ENCODE data around the gene ARRDC1. TPM values are rescaled to one million over a fixed set of nuclear protein-coding genes. Genes with fewer than 3 reads are reported as not detected.

Gene ARRDC1
- total RNA-seq, 2 donors from 2014 or later = 54.8 to 83.8 TPM

DNA sequence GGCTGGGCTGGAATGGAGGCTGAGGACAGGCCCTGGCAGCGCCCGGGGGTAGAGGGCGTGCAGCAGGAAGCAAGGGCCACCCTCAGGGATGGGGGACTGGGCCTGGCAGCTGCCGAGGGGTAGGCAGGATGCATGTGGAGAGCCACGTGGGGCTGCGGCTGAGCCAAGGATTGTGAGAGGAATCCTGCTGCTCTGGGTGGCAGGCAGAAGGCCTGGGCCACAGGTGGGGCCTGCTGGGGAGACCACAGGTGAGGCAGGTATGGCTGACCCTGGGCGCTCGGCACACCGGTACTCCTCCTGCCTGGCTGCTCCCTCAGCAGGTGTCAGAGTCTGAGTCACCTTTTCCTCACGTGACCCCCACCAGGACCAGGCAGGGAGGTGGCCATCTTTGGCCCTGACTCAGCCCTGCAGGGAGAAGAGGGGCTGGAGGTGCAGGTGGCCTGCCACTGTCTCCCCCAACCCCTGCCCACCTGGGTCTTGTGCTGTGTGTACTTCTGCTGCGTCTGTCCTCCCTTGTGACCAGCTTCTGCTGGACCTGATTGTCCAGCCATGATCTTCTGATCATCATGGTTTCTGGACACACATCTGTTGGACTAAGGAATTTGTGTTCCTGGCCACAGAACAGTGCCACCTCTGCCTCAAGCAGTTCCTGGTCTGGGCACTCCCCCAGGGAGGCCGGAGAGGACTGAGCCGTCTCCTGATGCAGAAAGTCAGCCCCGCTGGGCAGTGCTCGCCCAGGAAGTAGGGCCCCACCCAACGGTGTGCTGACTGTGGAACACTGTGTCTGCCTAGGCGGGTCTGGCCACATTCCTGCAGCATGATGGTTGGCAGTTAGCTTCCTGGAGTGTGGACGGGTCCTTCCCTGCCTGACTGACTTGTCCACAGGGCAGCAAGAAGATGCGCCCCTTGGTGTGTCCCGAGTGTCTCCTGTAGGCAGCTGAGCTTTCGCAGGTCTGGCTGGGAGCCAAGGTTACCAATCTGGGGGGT is 6.4 kb downstream of the ARRDC1 start:
- ATAC-seq = peak; percentile 63
- H3K36me3 Mint-ChIP-seq (ENCODE audit: low read depth) = no peaks in the 10 kb centered on the region
- no peak overlapping the region for H3K4me3 Mint-ChIP-seq
- H3K9me3 ChIP-seq (ENCODE audit: control insufficient read depth, low read length, poor library complexity, severe bottlenecking) = no peaks in the 10 kb centered on the region
- no peaks in the 10 kb centered on the region for H3K27me3 Mint-ChIP-seq
- H3K4me1 Mint-ChIP-seq = peaks cover 22% of the 10 kb centered on the region
- DNase-seq = no peak
- no peak overlapping the region for H3K27ac Mint-ChIP-seq

DNA sequence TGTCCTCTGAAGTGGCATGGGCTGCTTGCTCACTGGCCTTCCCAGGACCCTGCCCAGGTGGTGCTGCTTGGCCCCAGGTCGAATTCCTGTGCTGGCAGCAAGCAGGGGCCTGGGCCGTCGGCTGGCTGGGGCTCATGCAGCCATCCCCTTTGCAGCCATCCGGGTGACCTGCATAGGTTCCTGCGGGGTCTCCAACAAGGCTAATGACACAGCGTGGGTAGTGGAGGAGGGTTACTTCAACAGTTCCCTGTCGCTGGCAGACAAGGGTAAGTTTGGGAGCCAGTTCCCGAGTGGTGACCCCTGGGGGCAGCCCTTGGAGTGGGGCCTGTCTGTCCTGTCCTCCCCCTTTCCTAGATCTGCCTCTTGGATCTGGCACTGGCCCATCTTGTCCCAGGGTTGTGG is 7.3 kb downstream of the ARRDC1 start:
- DNase-seq (no peak), ATAC-seq (no peak)
- H3K4me1 Mint-ChIP-seq = peaks cover 22% of the 10 kb centered on the region
- H3K4me3 Mint-ChIP-seq = no peak overlapping the region
- no peak overlapping the region for H3K27ac Mint-ChIP-seq
- H3K27me3 Mint-ChIP-seq = no peaks in the 10 kb centered on the region
- H3K36me3 Mint-ChIP-seq (ENCODE audit: low read depth) = no peaks in the 10 kb centered on the region
- no peaks in the 10 kb centered on the region for H3K9me3 ChIP-seq (ENCODE audit: control insufficient read depth, low read length, poor library complexity, severe bottlenecking)

DNA sequence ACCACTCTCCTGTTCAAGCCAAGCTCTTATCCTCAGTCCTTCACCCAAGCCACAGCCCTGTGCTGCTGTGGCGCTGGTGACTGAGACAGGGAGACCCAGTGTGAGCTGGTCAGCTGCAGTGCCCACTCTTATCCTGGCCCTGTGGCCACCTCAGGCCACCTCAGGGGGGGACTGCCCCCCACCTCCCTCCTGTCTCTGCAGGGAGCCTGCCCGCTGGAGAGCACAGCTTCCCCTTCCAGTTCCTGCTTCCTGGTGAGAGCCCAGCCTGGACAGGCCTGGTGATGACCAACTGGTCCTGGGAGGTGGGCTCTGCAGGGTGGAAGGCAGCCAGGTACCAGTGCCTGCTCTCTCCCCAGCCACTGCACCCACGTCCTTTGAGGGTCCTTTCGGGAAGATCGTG is 7.8 kb downstream of the ARRDC1 start:
- DNase-seq (no peak), ATAC-seq (no peak)
- H3K27me3 Mint-ChIP-seq = no peaks in the 10 kb centered on the region
- H3K4me3 Mint-ChIP-seq = no peak overlapping the region
- H3K4me1 Mint-ChIP-seq = peaks cover 24% of the 10 kb centered on the region
- H3K9me3 ChIP-seq (ENCODE audit: control insufficient read depth, low read length, poor library complexity, severe bottlenecking) = no peaks in the 10 kb centered on the region
- H3K27ac Mint-ChIP-seq = peak overlapping the region; percentile 3
- H3K36me3 Mint-ChIP-seq (ENCODE audit: low read depth) = no peaks in the 10 kb centered on the region

DNA sequence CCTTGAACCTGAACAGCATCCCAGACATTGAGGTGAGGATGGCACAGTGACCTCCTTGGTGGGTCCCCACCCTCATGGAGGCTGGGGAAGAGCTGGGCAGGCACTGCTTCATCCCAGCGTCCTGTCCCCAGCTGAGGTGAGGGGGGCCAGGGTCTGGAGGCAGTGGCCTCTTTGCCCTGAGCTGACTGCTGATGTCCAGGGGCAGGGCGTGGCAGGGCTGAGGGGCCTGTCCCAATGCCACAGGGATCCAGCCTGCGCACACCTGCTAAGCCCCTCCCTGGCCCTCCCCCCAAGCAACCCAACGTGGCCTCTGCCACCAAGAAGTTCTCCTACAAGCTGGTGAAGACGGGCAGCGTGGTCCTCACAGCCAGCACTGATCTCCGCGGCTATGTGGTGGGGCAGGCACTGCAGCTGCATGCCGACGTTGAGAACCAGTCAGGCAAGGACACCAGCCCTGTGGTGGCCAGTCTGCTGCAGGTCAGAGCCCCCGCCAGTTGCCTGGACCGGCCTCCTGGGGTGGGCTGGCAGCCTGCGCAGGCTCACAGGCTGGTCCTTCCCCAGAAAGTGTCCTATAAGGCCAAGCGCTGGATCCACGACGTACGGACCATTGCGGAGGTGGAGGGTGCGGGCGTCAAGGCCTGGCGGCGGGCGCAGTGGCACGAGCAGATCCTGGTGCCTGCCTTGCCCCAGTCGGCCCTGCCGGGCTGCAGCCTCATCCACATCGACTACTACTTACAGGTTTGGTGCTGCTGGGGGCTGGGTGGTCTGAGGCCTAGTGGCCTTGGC is 8.4 kb downstream of the ARRDC1 start:
- DNase-seq = no peak
- H3K27ac Mint-ChIP-seq = peak overlapping the region; percentile 3
- no peaks in the 10 kb centered on the region for H3K27me3 Mint-ChIP-seq
- H3K36me3 Mint-ChIP-seq (ENCODE audit: low read depth) = no peaks in the 10 kb centered on the region
- no peak overlapping the region for H3K4me3 Mint-ChIP-seq
- H3K9me3 ChIP-seq (ENCODE audit: control insufficient read depth, low read length, poor library complexity, severe bottlenecking) = no peaks in the 10 kb centered on the region
- peaks cover 24% of the 10 kb centered on the region for H3K4me1 Mint-ChIP-seq
- ATAC-seq = no peak

DNA sequence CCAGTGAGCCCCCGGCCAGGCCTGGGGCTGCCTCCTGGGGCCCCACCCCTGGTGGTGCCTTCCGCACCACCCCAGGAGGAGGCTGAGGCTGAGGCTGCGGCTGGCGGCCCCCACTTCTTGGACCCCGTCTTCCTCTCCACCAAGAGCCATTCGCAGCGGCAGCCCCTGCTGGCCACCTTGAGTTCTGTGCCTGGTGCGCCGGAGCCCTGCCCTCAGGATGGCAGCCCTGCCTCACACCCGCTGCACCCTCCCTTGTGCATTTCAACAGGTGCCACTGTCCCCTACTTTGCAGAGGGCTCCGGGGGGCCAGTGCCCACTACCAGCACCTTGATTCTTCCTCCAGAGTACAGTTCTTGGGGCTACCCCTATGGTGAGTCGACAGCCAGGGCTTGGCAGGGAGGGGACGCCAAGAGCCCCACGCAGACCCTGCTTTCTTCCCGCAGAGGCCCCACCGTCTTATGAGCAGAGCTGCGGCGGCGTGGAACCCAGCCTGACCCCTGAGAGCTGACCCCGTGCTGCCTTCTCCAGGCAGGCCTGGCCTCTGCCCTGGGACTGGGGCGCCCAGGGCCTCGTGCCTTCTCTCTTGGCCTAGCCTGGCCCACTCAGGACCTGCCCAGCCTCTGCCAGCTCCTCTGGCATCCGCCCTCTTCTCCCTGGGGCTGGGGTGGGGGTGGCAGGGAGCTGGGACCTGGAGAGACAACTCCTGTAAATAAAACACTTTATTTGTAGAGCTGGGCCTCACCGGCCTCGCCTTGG is 9.3 kb downstream of the ARRDC1 start:
- ATAC-seq (no peak), DNase-seq (no peak)
- Mint-ChIP-seq H3K27me3 (no peaks in the 10 kb centered on the region), H3K4me1 (peaks cover 27% of the 10 kb centered on the region), H3K27ac (no peak overlapping the region), H3K36me3 (ENCODE audit: low read depth) (no peaks in the 10 kb centered on the region), H3K4me3 (no peak overlapping the region)
- H3K9me3 ChIP-seq (ENCODE audit: control insufficient read depth, low read length, poor library complexity, severe bottlenecking) = no peaks in the 10 kb centered on the region

DNA sequence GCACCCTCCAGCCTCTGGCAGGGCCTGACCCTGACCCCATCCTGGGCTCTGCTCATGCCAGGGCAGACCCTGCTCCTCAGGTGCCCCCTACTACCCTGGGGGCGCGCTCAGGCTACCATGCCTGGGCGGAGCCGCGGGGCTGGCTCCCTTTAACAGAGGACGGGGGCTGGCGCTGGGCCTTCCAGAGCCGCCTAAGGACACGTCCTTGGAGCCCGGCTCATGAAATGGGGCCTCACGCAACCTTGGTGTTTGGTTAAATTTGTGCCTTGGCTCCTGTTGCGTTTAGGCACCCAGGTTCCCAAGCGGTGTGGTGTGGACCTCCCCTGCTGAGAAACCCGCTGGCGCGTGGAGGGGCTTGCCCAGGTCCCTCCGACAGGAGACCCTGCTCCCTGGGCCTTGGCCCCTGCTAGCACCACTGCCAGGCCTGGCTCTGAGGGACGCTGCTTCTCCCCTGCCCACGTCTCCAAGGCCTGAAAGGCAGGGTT is 9.9 kb downstream of the ARRDC1 start:
- DNase-seq = no peak
- Mint-ChIP-seq H3K4me3 (no peak overlapping the region), H3K4me1 (peaks cover 30% of the 10 kb centered on the region), H3K36me3 (ENCODE audit: low read depth) (no peaks in the 10 kb centered on the region), H3K27ac (no peak overlapping the region), H3K27me3 (no peaks in the 10 kb centered on the region)
- ATAC-seq = no peak
- no peaks in the 10 kb centered on the region for H3K9me3 ChIP-seq (ENCODE audit: control insufficient read depth, low read length, poor library complexity, severe bottlenecking)

DNA sequence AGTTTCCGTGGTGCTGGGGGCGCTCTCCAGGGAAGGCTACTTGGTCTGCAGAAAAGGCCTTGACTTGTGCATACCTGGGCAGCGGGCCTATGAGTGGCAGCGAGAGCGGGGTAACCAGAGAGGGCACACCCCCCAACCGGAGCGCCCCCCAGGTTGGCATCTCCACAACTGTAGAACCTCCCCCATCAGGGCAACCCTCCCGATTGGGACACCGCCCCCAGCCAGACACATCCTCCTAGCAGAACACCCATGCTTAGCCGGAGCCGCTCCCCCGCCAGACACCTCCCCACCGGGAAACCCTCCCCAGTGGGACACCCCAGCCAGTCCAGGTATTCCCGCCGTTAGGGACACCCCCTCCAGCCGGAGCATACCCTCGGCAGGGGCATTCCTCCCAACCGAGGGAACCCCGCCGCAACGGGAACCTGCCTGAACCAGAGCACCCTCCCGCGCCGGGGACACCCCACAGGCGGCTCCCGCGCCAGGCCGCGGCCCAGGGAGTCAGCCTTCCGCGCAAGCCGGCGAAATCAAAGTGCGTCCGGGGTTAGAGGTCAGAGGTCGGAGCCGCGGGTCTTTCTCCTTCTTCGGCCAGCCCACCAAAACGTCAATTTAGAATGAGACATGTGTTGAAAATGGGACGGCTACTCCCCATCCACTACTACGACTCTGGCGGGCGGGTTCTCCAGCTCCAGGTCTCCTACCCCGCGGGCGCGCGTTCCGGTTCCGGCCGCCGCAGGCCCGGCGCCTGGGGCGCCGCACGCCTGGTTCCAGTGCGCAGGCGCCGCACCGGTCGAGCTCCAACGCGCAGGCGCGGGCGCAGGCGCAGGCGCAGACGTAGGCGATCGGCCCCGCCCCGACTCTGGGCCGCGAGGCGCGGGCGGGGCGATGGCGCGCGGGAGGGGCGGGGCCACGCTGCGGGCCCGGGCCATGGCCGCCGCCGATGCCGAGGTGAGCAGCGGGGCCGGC is 12.9 kb downstream of the ARRDC1 start, which contains the start of gene EHMT1:
TSS of gene EHMT1 (plus strand) at position 901 of the 963 bp plus-strand sequence. CDS start at position 925, 24 bp downstream.
- peak within 1 kb of the TSS; percentile 91 for H3K27ac Mint-ChIP-seq
- peak within 1 kb of the TSS; percentile 94 for H3K4me3 Mint-ChIP-seq
- peaks cover 31% of the 10 kb centered on the region for H3K4me1 Mint-ChIP-seq
- H3K27me3 Mint-ChIP-seq = no peaks in the 10 kb centered on the region
- no peaks in the 10 kb centered on the region for H3K36me3 Mint-ChIP-seq (ENCODE audit: low read depth)
- DNase-seq (peak; percentile 90 to 96 (median 93)), ATAC-seq (peak; percentile 87)
- no peaks in the 10 kb centered on the region for H3K9me3 ChIP-seq (ENCODE audit: control insufficient read depth, low read length, poor library complexity, severe bottlenecking)

DNA sequence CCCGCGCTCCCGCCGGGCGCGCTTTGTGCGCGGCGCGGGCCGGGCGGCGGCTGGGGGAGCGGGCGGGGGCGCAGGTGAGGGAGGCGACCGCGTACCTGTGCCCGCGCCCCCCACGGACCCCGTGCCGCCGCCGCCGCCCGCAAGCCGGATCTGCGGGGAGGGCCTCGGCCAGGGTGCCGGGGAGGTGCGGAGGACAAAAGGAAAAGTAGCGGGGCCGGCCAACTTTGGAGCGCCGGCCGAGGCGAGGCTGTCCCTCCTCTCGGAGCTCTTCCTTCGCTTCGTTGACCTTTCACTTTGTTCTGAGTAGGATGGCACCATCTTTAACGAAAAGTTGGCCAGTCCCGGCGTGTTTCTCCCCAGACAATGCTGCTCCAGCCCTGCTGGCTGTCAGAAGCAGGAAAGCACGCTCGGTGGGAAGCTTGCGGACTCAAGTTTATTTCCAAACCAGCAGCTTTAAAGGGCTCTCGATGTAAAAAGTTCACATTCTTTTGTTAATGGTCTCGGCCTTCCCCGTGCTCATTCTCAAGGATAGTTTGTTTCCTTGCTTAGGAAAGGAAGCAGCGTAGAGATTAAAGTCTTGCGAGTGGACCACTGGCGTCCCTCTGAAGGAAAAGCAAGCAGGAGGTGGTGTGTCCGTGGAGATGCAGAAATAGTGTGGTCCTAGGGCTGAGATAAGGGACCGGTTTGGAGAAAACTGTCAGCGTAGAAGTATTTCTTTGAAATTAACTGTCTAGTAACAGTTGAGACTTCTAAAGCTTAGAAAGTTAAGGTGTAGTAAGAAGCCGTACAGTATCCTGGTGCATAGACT is 14.0 kb downstream of the ARRDC1 start:
- no peaks in the 10 kb centered on the region for H3K9me3 ChIP-seq (ENCODE audit: control insufficient read depth, low read length, poor library complexity, severe bottlenecking)
- ATAC-seq = peak; percentile 13
- peak in 1 of 3 donors; percentile 30 for DNase-seq
- H3K36me3 Mint-ChIP-seq (ENCODE audit: low read depth) = no peaks in the 10 kb centered on the region
- no peaks in the 10 kb centered on the region for H3K27me3 Mint-ChIP-seq
- peak overlapping the region; percentile 91 for H3K27ac Mint-ChIP-seq
- peaks cover 33% of the 10 kb centered on the region for H3K4me1 Mint-ChIP-seq
- H3K4me3 Mint-ChIP-seq = peak overlapping the region; percentile 94

DNA sequence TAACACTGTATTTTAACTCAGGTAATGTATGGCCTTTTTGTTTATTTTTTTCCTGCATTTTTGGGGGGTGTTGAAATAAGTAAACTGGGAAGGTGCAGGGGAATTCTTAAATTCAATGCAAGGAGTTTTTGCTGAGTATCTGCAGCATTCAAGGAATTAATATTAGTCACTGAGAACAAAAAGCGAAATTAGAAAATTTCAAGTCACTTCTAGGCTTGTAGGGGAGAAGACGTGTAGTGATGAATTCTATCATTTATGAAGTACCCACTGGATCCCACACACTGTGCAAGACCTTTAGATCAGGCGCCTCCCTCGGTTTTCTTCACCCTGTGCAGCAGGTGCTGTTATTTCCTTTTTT is 14.5 kb downstream of the ARRDC1 start:
- no peaks in the 10 kb centered on the region for H3K36me3 Mint-ChIP-seq (ENCODE audit: low read depth)
- peak overlapping the region; percentile 91 for H3K27ac Mint-ChIP-seq
- H3K4me1 Mint-ChIP-seq = peaks cover 31% of the 10 kb centered on the region
- DNase-seq (no peak), ATAC-seq (no peak)
- H3K27me3 Mint-ChIP-seq = no peaks in the 10 kb centered on the region
- H3K4me3 Mint-ChIP-seq = peak overlapping the region; percentile 94
- no peaks in the 10 kb centered on the region for H3K9me3 ChIP-seq (ENCODE audit: control insufficient read depth, low read length, poor library complexity, severe bottlenecking)

DNA sequence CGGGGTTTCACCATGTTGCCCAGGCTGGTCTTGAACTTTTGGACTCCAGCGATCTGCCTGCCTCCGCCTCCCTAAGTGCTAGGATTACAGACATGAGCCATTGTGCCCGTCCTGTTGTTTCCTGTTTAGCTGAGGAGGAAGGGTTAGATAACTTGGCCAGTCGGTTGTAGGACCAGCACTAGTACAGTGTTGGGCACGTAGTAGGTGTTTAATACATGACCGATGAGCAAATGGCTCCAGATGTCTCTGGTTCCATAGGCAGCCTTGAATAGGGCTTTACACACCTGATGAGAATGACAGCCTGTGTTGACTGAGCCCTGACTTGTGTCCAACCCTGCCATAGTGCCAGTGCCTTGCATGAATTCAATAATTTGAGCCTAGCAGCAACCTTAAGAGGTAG is 15.1 kb downstream of the ARRDC1 start:
- peaks cover 37% of the 10 kb centered on the region for H3K4me1 Mint-ChIP-seq
- peak overlapping the region; percentile 50 for H3K4me3 Mint-ChIP-seq
- no peak overlapping the region for H3K27ac Mint-ChIP-seq
- DNase-seq = no peak
- no peaks in the 10 kb centered on the region for H3K36me3 Mint-ChIP-seq (ENCODE audit: low read depth)
- H3K27me3 Mint-ChIP-seq = no peaks in the 10 kb centered on the region
- H3K9me3 ChIP-seq (ENCODE audit: control insufficient read depth, low read length, poor library complexity, severe bottlenecking) = no peaks in the 10 kb centered on the region
- ATAC-seq = no peak

DNA sequence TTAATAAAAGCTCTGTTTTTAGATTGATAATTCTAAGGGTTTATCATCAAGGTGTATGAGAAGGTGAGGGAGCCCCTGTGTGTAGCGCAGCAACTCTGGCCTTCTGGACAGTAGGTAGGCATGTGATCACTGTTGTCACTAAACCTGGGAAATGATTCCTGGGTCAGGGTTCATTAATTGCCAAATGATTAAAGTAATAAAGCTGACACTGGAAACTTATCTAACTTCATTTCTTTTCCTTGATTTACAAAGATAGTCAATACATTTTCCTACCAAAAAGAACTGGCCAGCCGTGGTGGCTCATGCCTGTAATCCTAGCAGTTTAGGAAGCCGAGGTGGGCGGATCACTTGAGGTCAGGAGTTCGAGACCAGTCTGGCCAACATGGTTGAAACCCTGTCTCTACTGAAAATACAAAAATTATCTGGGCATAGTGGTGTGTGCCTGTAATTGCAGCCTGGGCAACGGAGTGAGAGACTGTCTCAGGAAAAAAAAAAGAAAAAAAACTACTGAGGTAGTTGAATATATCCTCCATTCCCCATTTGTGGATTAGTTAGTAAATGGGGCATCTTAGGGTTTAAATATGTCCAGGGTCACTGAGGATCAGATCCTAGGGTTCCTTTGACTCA is 15.8 kb downstream of the ARRDC1 start:
- H3K27ac Mint-ChIP-seq = no peak overlapping the region

More for the DNA sequence above, 15.8 kb downstream of the ARRDC1 start:
- peaks cover 37% of the 10 kb centered on the region for H3K4me1 Mint-ChIP-seq
- ATAC-seq = no peak
- no peaks in the 10 kb centered on the region for H3K27me3 Mint-ChIP-seq
- peak overlapping the region; percentile 50 for H3K4me3 Mint-ChIP-seq
- H3K9me3 ChIP-seq (ENCODE audit: control insufficient read depth, low read length, poor library complexity, severe bottlenecking) = no peaks in the 10 kb centered on the region
- H3K36me3 Mint-ChIP-seq (ENCODE audit: low read depth) = no peaks in the 10 kb centered on the region
- no peak for DNase-seq

Data from T-helper 17 cell (primary cell).